HG02870 (cell line): ENCODE results near the gene CNGA4.
"Not testable (repeated sequence)": the region's sequence is repeated elsewhere in the genome, so short reads cannot be mapped to it uniquely, and the experiment has no call there.

Experiments
- ATAC-seq: cut with Tn5 transposase; IDR thresholded peaks from one replicate; pipeline ENCODE4 v1.9.1; 2021; ENCODE audit warnings: mild to moderate bottlenecking, moderate library complexity; ENCODE audit not compliant: unreplicated experiment

Gene CNGA4

GRCh38 chr11:6260207-6260726, 21.4 kb downstream of the CNGA4 start:
- ATAC-seq, result no peak

GRCh38 chr11:6263662-6264061, 24.8 kb downstream of the CNGA4 start:
- ATAC-seq, result no peak

GRCh38 chr11:6268820-6269219, 29.9 kb downstream of the CNGA4 start:
- ATAC-seq, result no peak

- ATAC-seq, result no peak
These were observed 31.1 kb downstream of the CNGA4 start for GRCh38 chr11:6269994-6270393.

GRCh38 chr11:6270584-6271246, 31.8 kb downstream of the CNGA4 start:
- ATAC-seq, result no peak

- no peak for ATAC-seq
These were observed 32.7 kb downstream of the CNGA4 start for GRCh38 chr11:6271598-6271997.

GRCh38 chr11:6273188-6273587, 34.3 kb downstream of the CNGA4 start:
- no peak for ATAC-seq

GRCh38 chr11:6280809-6281208, 41.9 kb downstream of the CNGA4 start:
- not testable (repeated sequence) for ATAC-seq

GRCh38 chr11:6283453-6284023, 44.6 kb downstream of the CNGA4 start:
- no peak for ATAC-seq

GRCh38 chr11:6284250-6284649, 45.4 kb downstream of the CNGA4 start:
- no peak for ATAC-seq

GRCh38 chr11:6285019-6285418, 46.1 kb downstream of the CNGA4 start:
- no peak for ATAC-seq
